ENCODE results near the gene ZNF469.

The ZNF469 gene

DNA sequence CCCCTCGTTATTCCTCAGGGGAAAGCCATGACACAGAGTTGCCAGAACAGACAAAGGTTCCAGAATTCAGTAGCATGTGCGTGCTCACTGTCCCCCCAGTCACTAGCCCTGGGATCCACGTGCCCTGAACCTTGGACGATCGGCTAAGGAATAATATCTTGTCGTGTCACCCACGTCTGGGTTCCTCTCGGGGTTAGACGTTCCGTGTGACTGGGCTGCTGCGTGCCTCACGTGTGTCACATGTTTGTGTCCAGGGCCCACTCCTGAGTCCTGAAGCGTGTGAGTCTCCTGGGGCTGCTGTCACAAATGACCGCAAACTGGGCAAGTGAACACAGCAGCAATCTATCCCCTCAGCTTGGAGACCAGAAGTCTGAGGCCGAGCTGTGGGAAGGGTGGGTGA lies 12.4 kb upstream of the ZNF469 start:
- Histone ChIP-seq H3K27ac (ENCODE audit: low read depth, low read length) (no peak overlapping the region), H3K9ac (ENCODE audit: low read length) (no peak overlapping the region), H3K4me1 (ENCODE audit: control insufficient read depth, insufficient read depth, low read length) (no peaks in the 10 kb centered on the region), H3K36me3 (ENCODE audit: control insufficient read depth, insufficient read depth, low read length) (no peaks in the 10 kb centered on the region), H3K4me3 (ENCODE audit: low read length) (no peak overlapping the region), H3K27me3 (ENCODE audit: control insufficient read depth, insufficient read depth, low read length) (peaks cover 3% of the 10 kb centered on the region)

DNA sequence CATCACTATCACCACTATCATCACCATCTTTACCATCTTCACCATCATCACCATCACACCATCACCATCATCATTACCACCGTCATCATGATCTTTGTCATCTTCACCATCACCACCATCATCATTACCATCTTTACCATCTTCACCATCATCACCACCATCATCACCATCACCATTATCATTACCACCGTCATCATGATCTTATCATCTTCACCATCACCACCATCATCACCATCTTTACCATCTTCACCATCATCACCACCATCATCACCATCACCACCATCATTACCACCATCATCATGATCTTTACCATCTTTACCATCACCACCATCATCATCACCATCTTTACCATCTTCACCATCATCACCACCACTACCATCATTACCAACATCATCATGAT lies 10.2 kb upstream of the ZNF469 start:
- Histone ChIP-seq H3K27ac (ENCODE audit: low read depth, low read length) (no peak overlapping the region), H3K27me3 (ENCODE audit: control insufficient read depth, insufficient read depth, low read length) (peaks cover 3% of the 10 kb centered on the region), H3K36me3 (ENCODE audit: control insufficient read depth, insufficient read depth, low read length) (no peaks in the 10 kb centered on the region), H3K9ac (ENCODE audit: low read length) (no peak overlapping the region), H3K4me1 (ENCODE audit: control insufficient read depth, insufficient read depth, low read length) (no peaks in the 10 kb centered on the region), H3K4me3 (ENCODE audit: low read length) (no peak overlapping the region)

DNA sequence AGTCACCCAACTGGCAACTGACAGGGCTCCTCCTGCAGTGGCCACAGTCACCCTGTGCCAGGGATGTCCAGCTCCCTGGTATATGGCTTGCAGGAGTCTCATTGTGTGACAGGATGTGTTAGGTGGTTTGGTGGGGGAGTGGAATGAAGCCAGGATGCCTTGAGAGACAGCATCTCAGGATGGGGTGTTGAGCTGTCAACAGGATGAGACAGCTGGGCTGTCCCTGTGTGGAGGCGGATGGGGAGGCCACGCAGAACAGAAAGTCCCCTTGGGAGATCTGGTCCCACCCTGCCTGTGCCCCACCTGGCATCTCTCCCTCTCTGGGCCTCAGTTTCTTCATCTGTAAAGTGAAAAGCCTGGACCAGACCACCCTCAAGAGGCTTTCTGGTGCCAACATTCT lies 9.5 kb upstream of the ZNF469 start:
- Histone ChIP-seq H3K27ac (ENCODE audit: low read depth, low read length) (no peak overlapping the region), H3K27me3 (ENCODE audit: control insufficient read depth, insufficient read depth, low read length) (peaks cover 3% of the 10 kb centered on the region), H3K36me3 (ENCODE audit: control insufficient read depth, insufficient read depth, low read length) (no peaks in the 10 kb centered on the region), H3K4me1 (ENCODE audit: control insufficient read depth, insufficient read depth, low read length) (no peaks in the 10 kb centered on the region), H3K9ac (ENCODE audit: low read length) (no peak overlapping the region), H3K4me3 (ENCODE audit: low read length) (no peak overlapping the region)

DNA sequence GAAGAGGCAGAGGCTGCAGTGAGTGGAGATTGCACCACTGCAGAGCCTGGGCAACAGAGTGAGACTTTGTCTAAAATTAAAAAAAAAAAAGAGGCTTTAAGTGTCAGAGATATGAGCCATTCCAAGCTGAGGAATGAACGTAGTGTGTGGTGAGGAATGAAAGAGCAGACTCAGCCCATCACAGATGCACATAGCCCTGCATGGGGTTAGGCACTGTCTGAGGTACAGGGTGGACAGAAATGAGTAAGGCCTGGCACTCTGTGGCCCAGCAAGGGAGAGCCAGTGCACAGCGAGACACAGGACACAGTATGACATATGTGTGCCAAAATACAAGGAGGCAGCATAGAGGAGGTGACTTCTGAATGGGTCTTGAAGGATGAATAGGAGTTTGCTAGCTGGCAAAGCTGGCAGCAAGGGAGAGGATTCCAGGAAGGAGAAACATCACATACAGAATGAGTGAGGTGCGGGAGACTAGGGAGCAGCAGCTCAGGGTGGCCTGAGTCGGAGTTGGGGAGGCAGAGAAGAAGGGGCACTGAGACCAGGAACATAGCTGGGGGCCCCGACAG lies 8.7 kb upstream of the ZNF469 start:
- peaks cover 3% of the 10 kb centered on the region for H3K27me3 ChIP-seq (ENCODE audit: control insufficient read depth, insufficient read depth, low read length)

DNA sequence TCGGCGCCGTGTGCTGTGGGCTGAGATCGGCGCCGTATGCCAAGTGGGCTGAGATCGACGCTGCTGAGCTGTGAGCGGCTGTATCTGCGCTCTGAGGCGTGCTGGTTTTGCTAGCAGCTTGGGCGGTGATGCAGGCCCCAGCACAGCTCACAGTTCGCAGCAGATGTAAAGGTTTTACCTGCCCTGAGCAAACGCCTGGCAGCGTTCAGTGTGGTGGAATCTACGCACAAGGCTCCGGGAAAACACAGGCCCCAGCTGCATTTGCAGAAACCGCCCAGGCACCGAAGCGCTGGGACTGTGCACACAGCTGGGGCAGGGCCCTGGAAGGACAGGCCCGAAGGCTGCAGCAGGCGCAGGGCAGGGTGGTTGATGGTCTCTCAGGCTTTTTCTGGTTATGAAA lies 8.0 kb upstream of the ZNF469 start:
- no peaks in the 10 kb centered on the region for H3K4me1 ChIP-seq (ENCODE audit: control insufficient read depth, insufficient read depth, low read length)
- peaks cover 3% of the 10 kb centered on the region for H3K27me3 ChIP-seq (ENCODE audit: control insufficient read depth, insufficient read depth, low read length)
- no peak overlapping the region for H3K27ac ChIP-seq (ENCODE audit: low read depth, low read length)
- H3K9ac ChIP-seq (ENCODE audit: low read length) = no peak overlapping the region
- no peaks in the 10 kb centered on the region for H3K36me3 ChIP-seq (ENCODE audit: control insufficient read depth, insufficient read depth, low read length)
- no peak overlapping the region for H3K4me3 ChIP-seq (ENCODE audit: low read length)

More for the DNA sequence above, 8.7 kb upstream of the ZNF469 start:
- H3K4me3 ChIP-seq (ENCODE audit: low read length) = no peak overlapping the region
- no peak overlapping the region for H3K27ac ChIP-seq (ENCODE audit: low read depth, low read length)
- H3K4me1 ChIP-seq (ENCODE audit: control insufficient read depth, insufficient read depth, low read length) = no peaks in the 10 kb centered on the region
- no peaks in the 10 kb centered on the region for H3K36me3 ChIP-seq (ENCODE audit: control insufficient read depth, insufficient read depth, low read length)
- no peak overlapping the region for H3K9ac ChIP-seq (ENCODE audit: low read length)

DNA sequence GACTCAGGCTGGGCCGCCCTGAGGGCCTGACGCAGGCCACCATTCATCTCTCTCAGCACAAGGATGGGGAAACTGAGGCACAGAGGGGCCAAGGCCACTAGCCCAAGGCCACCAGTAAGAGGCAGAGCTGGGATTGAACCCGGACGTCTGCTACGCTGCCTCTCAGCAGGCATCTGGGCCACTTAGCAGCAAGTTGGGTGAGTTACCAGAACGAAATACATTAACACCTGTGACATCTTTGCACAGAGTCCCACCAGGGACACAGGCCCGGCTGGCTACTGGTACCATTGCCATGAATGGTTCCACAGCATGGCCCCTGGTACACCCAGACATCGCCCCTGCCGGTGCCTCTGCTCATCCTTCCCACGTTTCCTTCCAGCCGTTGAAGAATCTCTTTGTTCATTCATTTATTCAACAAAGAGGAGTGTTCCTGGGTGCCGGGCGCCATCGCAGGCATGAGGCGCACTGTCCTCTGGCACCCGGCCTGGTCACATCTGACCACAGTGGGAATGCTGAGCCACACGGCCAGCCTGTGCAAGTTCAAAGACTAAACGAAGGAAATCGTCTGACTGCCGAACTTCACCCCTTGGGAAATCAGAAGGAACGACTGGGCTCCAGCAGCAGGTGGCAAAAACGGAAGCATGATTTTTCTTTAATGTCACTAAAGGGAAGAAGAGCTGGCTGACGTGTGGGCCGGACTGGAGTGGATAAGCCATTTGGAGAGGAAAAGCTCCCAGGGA lies 7.4 kb upstream of the ZNF469 start:
- Histone ChIP-seq H3K9ac (ENCODE audit: low read length) (no peak overlapping the region), H3K4me1 (ENCODE audit: control insufficient read depth, insufficient read depth, low read length) (no peaks in the 10 kb centered on the region), H3K4me3 (ENCODE audit: low read length) (no peak overlapping the region), H3K27me3 (ENCODE audit: control insufficient read depth, insufficient read depth, low read length) (peaks cover 3% of the 10 kb centered on the region), H3K27ac (ENCODE audit: low read depth, low read length) (no peak overlapping the region), H3K36me3 (ENCODE audit: control insufficient read depth, insufficient read depth, low read length) (no peaks in the 10 kb centered on the region)

DNA sequence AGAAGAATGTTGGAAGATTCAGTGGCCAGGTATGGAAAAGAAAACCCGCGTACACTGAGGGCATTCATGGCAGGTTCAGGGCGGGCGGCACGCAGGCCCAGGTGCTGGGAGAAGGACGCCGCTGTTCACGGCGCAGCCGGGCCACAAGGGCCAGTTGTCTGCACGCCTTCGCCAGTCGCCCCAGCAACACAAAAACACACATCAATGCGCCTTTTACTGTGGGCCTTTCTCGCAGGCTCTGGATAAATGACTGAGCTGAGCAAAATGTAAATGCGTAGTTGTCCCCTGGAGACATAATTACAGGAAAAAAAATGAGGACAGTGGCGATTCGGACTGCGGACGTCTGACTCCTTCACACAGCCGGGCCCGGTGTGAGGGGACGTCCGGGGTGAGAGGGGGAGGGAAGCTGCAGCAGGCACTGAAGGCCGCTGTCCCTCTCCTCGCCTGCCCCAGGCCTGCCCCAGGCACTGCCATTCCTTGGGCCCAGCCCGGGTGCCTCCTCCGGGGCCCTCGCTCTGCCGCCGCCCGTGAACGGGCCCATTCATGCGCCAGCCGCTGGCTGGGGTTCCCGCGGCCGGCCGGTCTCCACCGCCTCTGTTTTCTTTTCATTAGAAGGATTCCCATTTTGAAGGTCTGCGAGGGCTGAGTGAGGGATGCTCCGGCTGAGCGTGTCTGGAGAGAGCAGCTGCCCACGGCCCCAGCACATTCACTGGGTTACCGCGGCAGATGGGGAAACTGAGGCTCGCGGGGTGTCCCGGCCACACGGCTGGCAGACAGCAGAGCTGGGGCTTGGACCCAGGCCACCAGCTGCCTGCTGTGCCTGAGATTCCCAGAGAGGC lies 6.5 kb upstream of the ZNF469 start:
- Histone ChIP-seq H3K4me1 (ENCODE audit: control insufficient read depth, insufficient read depth, low read length) (no peaks in the 10 kb centered on the region), H3K27me3 (ENCODE audit: control insufficient read depth, insufficient read depth, low read length) (peaks cover 3% of the 10 kb centered on the region), H3K4me3 (ENCODE audit: low read length) (no peak overlapping the region), H3K9ac (ENCODE audit: low read length) (no peak overlapping the region), H3K27ac (ENCODE audit: low read depth, low read length) (no peak overlapping the region), H3K36me3 (ENCODE audit: control insufficient read depth, insufficient read depth, low read length) (no peaks in the 10 kb centered on the region)

DNA sequence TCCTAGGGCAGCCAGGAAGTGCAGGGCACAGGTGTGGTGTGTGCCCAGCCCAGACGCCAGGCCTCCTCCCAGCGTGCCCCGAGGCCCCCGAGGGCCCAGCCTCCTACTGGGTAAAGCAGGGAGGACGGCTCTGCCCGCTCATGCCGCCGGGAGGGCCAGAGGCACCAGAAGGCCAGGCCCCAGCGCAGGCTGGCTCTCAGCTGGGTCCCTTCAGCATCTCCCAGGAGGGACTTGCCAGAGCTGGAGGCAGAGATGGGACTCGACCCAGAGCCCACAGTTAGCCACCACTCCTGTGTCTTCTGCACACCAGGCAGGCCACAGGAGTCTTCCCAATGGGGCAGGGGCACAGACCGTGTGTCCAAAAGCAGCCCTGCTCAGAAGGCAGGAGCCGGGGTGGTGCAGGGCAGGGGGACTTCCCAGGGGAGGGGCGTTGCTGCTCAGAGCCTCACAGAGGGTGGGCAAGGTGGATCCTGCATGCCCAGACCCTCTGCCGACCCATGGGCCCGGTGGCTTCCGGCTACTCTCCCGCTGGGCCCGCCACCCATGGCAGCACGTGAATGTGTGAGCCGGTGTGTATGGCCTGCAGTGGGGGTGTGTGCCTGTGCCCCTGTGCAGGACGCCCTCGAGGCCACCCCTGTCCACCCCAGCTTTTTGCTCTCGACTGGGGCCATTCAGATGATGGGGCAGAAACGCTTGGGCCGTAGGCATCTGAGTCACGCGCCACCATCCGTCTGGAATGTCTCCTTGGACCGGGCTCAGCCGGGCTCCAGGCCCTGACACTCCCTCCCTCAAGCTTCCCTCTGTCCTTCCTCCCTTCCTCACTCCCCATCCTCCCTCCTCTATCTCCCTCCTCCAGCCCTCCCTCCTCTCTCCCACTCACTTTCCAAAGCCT lies 5.7 kb upstream of the ZNF469 start:
- H3K36me3 ChIP-seq (ENCODE audit: control insufficient read depth, insufficient read depth, low read length) = no peaks in the 10 kb centered on the region
- H3K4me1 ChIP-seq (ENCODE audit: control insufficient read depth, insufficient read depth, low read length) = no peaks in the 10 kb centered on the region
- H3K27me3 ChIP-seq (ENCODE audit: control insufficient read depth, insufficient read depth, low read length) = peaks cover 4% of the 10 kb centered on the region
- no peak overlapping the region for H3K9ac ChIP-seq (ENCODE audit: low read length)
- no peak overlapping the region for H3K4me3 ChIP-seq (ENCODE audit: low read length)
- H3K27ac ChIP-seq (ENCODE audit: low read depth, low read length) = no peak overlapping the region

DNA sequence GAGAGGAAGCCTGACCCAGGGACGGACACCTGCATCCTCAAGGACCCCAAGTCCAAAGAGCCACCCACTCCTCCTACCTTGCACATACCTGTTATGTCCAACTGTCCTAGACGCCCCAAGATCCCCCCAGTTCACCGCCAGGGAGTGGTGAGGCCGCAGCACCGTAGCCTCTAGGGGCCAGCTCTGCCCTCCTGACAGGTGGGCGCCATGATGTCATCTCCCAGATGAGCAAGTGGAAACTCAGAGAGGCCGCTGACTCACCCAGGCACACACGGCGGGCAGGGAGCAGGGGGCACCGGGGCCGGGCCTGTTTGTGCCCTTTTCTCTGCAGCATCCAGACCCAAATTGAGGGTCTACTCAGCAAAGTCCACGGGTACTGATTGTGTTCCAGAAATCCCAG lies 4.8 kb upstream of the ZNF469 start:
- no peaks in the 10 kb centered on the region for H3K4me1 ChIP-seq (ENCODE audit: control insufficient read depth, insufficient read depth, low read length)
- H3K36me3 ChIP-seq (ENCODE audit: control insufficient read depth, insufficient read depth, low read length) = no peaks in the 10 kb centered on the region
- H3K9ac ChIP-seq (ENCODE audit: low read length) = no peak overlapping the region
- H3K4me3 ChIP-seq (ENCODE audit: low read length) = no peak overlapping the region
- no peak overlapping the region for H3K27ac ChIP-seq (ENCODE audit: low read depth, low read length)
- peaks cover 6% of the 10 kb centered on the region for H3K27me3 ChIP-seq (ENCODE audit: control insufficient read depth, insufficient read depth, low read length)

DNA sequence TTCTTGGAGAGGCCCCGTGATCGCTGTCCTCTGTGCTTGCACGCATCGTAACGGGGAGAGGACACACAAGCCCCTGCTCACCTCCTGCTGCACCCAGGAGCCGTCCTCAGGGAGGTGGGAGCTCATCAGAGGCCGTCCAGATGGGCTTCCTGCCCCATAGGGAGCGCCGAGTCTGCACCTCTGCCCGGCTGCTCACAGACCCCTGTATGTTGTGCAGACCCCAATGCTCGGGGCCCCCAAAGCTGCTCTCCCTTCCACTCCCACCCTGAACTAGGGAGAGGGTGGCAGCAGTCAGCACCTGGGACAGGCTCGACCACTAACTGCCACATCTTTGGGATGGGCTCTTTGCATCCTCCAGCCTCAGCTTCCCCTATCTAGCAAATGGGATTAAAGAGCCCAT lies 4.4 kb upstream of the ZNF469 start:
- Histone ChIP-seq H3K27ac (ENCODE audit: low read depth, low read length) (no peak overlapping the region), H3K36me3 (ENCODE audit: control insufficient read depth, insufficient read depth, low read length) (no peaks in the 10 kb centered on the region), H3K27me3 (ENCODE audit: control insufficient read depth, insufficient read depth, low read length) (peaks cover 4% of the 10 kb centered on the region), H3K4me1 (ENCODE audit: control insufficient read depth, insufficient read depth, low read length) (no peaks in the 10 kb centered on the region), H3K9ac (ENCODE audit: low read length) (no peak overlapping the region), H3K4me3 (ENCODE audit: low read length) (no peak overlapping the region)

DNA sequence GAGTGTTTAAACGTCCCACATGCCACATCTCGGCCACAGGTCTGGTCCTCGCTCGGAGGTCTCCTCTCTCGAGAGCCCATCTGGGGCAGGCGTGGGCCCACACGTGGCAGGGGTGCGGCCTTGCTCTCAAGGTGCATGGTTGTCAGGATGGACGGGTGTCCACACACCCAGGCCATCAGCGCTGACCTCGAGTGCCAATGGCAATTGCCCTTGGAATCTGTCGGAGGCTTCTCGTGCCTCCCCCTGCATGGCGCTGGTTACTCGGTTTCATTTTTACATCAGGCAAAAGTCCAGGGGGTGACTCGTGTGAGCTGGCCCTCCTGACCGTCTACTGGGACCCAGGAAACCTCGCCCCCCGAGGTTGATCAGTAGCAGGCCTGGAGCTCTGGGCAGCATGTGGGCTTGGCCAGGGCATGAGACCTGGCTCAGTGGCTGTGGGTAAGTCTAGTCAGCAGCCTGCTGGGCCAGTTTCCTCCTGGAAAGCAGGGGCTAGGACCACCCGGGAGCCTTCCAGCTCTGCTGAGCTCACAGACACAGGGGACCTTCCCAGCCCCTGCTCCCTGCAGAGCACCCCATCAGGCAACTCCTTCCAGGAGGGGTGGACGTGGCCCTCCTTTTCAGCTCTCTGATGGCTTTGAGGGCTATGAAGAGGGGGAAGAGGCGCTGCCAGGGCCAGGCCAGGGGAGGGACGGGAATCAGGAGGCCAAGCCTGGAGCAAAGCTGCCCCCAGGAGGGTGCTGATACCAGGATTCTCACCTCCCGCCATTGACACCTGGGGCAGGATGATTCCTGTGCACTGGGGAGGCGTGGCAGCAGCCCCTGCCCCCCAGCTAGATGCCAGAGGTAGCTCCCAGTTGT lies 3.7 kb upstream of the ZNF469 start:
- Histone ChIP-seq H3K4me1 (ENCODE audit: control insufficient read depth, insufficient read depth, low read length) (no peaks in the 10 kb centered on the region), H3K36me3 (ENCODE audit: control insufficient read depth, insufficient read depth, low read length) (no peaks in the 10 kb centered on the region), H3K27me3 (ENCODE audit: control insufficient read depth, insufficient read depth, low read length) (peaks cover 3% of the 10 kb centered on the region), H3K4me3 (ENCODE audit: low read length) (no peak overlapping the region), H3K9ac (ENCODE audit: low read length) (no peak overlapping the region), H3K27ac (ENCODE audit: low read depth, low read length) (no peak overlapping the region)
